ENCODE measurements around the gene IVNS1ABP. TPM values are rescaled to one million over a fixed set of nuclear protein-coding genes. Genes with fewer than 3 reads are reported as not detected.

The IVNS1ABP gene
- total and polyA plus RNA-seq, 9 of the 15 experiments (the other 6 are each of a cell fraction or from before 2014, with no cell fraction given) = 30.6 to 126 (median 77.7) TPM

DNA sequence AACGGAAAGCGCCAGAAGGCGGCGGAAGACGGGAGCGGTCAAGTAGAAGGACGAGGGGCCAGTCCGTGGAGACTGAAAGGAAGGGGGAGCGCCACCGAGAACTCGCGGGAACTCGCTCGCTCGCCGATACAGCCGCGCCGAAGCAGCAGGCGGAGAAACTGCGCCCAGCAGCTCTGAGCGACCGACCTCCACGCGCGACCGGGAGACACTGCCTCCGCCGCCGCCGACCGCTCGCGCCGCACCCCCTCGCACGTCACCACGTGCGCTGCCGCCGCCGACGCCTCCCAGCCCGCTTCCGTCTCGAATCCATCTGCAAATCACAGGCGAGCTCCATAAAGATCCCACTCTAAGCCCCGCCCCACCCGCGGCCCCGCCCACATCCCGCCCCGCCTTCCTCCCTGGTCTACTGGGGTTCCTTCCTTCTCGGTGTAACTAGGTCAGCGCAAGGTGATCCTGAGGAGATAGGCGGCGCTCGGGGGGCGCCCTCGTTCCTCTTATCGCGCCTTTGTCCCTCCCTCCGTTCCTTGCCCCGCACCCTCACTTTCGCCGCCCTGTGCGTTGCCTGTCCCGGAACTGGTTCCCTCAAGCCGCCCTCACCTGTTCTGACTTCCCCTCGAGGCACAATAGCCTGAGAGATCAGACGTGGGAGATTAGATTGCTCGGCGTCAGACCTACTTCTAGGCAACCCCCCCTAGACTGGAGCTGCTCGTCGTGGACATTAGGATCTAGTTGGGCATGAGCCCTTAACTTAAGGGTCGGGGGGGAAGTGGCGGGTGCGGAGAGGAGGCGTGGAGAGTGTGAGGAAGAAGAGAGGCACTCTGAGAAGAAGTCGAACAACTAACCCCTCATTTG lies at the start of gene IVNS1ABP (continued):
- TF ChIP-seq, protein P1, sequence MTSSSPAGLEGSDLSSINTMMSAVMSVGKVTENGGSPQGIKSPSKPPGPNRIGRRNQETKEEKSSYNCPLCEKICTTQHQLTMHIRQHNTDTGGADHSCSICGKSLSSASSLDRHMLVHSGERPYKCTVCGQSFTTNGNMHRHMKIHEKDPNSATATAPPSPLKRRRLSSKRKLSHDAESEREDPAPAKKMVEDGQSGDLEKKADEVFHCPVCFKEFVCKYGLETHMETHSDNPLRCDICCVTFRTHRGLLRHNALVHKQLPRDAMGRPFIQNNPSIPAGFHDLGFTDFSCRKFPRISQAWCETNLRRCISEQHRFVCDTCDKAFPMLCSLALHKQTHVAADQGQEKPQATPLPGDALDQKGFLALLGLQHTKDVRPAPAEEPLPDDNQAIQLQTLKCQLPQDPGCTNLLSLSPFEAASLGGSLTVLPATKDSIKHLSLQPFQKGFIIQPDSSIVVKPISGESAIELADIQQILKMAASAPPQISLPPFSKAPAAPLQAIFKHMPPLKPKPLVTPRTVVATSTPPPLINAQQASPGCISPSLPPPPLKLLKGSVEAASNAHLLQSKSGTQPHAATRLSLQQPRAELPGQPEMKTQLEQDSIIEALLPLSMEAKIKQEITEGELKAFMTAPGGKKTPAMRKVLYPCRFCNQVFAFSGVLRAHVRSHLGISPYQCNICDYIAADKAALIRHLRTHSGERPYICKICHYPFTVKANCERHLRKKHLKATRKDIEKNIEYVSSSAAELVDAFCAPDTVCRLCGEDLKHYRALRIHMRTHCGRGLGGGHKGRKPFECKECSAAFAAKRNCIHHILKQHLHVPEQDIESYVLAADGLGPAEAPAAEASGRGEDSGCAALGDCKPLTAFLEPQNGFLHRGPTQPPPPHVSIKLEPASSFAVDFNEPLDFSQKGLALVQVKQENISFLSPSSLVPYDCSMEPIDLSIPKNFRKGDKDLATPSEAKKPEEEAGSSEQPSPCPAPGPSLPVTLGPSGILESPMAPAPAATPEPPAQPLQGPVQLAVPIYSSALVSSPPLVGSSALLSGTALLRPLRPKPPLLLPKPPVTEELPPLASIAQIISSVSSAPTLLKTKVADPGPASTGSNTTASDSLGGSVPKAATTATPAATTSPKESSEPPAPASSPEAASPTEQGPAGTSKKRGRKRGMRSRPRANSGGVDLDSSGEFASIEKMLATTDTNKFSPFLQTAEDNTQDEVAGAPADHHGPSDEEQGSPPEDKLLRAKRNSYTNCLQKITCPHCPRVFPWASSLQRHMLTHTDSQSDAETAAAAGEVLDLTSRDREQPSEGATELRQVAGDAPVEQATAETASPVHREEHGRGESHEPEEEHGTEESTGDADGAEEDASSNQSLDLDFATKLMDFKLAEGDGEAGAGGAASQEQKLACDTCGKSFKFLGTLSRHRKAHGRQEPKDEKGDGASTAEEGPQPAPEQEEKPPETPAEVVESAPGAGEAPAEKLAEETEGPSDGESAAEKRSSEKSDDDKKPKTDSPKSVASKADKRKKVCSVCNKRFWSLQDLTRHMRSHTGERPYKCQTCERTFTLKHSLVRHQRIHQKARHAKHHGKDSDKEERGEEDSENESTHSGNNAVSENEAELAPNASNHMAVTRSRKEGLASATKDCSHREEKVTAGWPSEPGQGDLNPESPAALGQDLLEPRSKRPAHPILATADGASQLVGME (CRISPR knock-in tag; IDR thresholded peaks at IDR 0.05) = no peak
- TF ChIP-seq NEUROD1 (IDR thresholded peaks at IDR 0.05; ENCODE audit: borderline replicate concordance, low read depth, low read length, partially characterized antibody) = peak; percentile 64
- TF ChIP-seq, protein P2, sequence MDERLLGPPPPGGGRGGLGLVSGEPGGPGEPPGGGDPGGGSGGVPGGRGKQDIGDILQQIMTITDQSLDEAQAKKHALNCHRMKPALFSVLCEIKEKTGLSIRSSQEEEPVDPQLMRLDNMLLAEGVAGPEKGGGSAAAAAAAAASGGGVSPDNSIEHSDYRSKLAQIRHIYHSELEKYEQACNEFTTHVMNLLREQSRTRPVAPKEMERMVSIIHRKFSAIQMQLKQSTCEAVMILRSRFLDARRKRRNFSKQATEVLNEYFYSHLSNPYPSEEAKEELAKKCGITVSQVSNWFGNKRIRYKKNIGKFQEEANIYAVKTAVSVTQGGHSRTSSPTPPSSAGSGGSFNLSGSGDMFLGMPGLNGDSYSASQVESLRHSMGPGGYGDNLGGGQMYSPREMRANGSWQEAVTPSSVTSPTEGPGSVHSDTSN (CRISPR knock-in tag; IDR thresholded peaks at IDR 0.05; ENCODE audit: low read depth) = no peak
- TF ChIP-seq, protein P2 (tag; conservative IDR thresholded peaks at IDR 0.05; ENCODE audit: low read depth) = no peak
- TF ChIP-seq, protein P3, sequence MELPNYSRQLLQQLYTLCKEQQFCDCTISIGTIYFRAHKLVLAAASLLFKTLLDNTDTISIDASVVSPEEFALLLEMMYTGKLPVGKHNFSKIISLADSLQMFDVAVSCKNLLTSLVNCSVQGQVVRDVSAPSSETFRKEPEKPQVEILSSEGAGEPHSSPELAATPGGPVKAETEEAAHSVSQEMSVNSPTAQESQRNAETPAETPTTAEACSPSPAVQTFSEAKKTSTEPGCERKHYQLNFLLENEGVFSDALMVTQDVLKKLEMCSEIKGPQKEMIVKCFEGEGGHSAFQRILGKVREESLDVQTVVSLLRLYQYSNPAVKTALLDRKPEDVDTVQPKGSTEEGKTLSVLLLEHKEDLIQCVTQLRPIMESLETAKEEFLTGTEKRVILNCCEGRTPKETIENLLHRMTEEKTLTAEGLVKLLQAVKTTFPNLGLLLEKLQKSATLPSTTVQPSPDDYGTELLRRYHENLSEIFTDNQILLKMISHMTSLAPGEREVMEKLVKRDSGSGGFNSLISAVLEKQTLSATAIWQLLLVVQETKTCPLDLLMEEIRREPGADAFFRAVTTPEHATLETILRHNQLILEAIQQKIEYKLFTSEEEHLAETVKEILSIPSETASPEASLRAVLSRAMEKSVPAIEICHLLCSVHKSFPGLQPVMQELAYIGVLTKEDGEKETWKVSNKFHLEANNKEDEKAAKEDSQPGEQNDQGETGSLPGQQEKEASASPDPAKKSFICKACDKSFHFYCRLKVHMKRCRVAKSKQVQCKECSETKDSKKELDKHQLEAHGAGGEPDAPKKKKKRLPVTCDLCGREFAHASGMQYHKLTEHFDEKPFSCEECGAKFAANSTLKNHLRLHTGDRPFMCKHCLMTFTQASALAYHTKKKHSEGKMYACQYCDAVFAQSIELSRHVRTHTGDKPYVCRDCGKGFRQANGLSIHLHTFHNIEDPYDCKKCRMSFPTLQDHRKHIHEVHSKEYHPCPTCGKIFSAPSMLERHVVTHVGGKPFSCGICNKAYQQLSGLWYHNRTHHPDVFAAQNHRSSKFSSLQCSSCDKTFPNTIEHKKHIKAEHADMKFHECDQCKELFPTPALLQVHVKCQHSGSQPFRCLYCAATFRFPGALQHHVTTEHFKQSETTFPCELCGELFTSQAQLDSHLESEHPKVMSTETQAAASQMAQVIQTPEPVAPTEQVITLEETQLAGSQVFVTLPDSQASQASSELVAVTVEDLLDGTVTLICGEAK (IDR thresholded peaks at IDR 0.05) = peak; percentile 85
- TF ChIP-seq, protein P3 (CRISPR knock-in tag; IDR thresholded peaks at IDR 0.05) = no peak
- no peak for TF ChIP-seq ZNF436 (CRISPR knock-in tag; IDR thresholded peaks at IDR 0.05)
- peak; percentile 73 for TF ChIP-seq BHLHE40 (IDR thresholded peaks at IDR 0.05; ENCODE audit: low read length)
- no peak for TF ChIP-seq XRCC4 (IDR thresholded peaks at IDR 0.05; ENCODE audit: extremely low read depth, insufficient read depth, insufficient read length)
